ENCODE data around the gene KRTAP5-5. TPM values are rescaled to one million over a fixed set of nuclear protein-coding genes. Genes with fewer than 3 reads are reported as not detected.
A peak's percentile ranks its signal among the peaks of the same experiment; 100 is the strongest.

The KRTAP5-5 gene
- total and polyA plus RNA-seq, 2 donors from 2014 or later: not detected

DNA sequence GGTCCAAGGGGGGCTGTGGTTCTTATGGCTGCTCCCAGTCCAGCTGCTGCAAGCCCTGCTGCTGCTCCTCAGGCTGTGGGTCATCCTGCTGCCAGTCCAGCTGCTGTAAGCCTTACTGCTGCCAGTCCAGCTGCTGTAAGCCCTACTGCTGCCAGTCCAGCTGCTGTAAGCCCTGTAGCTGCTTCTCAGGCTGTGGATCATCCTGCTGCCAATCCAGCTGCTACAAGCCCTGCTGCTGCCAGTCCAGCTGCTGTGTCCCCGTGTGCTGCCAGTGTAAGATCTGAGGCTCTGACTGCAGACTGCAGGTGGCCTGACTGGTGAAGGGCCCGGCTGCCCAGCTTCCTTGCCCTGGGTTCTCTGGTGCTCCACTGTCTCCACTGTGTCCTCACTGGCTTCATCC is 696 bp downstream of the KRTAP5-5 start:
- FAIRE-seq: no peak
- H3K36me3 ChIP-seq (ENCODE audit: control insufficient read depth in 2 of 3, insufficient read depth in 3 of 3, low read length in 3 of 3): no peaks in the 10 kb centered on the region
- no peak overlapping the region for H3K4me3 ChIP-seq (ENCODE audit: low read length in 3 of 3)
- no peaks in the 10 kb centered on the region for H3K4me1 ChIP-seq (ENCODE audit: control insufficient read depth in 2 of 3, insufficient read depth in 2 of 3, low read depth in 1 of 3, low read length in 3 of 3)
- TF ChIP-seq, protein P1, sequence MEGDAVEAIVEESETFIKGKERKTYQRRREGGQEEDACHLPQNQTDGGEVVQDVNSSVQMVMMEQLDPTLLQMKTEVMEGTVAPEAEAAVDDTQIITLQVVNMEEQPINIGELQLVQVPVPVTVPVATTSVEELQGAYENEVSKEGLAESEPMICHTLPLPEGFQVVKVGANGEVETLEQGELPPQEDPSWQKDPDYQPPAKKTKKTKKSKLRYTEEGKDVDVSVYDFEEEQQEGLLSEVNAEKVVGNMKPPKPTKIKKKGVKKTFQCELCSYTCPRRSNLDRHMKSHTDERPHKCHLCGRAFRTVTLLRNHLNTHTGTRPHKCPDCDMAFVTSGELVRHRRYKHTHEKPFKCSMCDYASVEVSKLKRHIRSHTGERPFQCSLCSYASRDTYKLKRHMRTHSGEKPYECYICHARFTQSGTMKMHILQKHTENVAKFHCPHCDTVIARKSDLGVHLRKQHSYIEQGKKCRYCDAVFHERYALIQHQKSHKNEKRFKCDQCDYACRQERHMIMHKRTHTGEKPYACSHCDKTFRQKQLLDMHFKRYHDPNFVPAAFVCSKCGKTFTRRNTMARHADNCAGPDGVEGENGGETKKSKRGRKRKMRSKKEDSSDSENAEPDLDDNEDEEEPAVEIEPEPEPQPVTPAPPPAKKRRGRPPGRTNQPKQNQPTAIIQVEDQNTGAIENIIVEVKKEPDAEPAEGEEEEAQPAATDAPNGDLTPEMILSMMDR (IDR thresholded peaks at IDR 0.05; ENCODE audit: borderline replicate concordance, extremely low read depth, insufficient read depth): no peak
- H3K9me3 ChIP-seq (ENCODE audit: control insufficient read depth in 2 of 3, insufficient read depth in 1 of 3, low read length in 3 of 3): no peaks in the 10 kb centered on the region
- H3K9ac ChIP-seq (ENCODE audit: low read length in 3 of 3): no peak overlapping the region
- no peaks in the 10 kb centered on the region for H3K27me3 ChIP-seq (ENCODE audit: control insufficient read depth, insufficient read depth, low read length)
- intact Hi-C loops (cut with DNase I): no loop called here
- DNase-seq: peak in 1 of 5 donors; percentile 6
- no peak overlapping the region for H3K27ac ChIP-seq (ENCODE audit: low read depth in 2 of 2, low read length in 2 of 2)

DNA sequence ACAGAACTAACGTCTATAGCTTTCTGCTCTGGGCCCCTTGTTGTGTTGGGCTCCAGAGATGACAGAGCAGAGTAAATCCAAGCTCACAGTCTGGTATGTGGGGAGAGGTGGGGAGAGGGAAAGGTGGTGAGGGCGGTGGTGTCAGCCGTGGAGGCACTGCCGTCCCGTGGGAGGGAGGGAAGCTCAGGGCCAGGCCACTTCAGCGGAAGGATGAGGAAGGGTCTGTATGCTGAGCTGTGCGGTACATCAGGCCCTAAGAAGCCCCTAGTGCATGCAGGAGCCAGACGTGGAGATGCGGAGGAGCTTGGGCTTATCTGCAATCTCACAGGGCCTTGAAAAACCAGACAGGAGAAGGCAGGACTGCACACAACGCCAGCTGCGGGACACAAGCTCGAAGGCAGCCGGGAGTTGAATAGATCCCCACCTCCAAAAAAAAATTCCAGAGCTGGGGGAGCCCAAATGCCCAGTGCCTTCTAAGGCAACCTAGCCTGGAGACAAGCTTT is 1.5 kb downstream of the KRTAP5-5 start:
- Histone ChIP-seq H3K27ac (ENCODE audit: low read depth in 2 of 2, low read length in 2 of 2) (no peak overlapping the region), H3K9me3 (ENCODE audit: control insufficient read depth in 2 of 3, insufficient read depth in 1 of 3, low read length in 3 of 3) (no peaks in the 10 kb centered on the region), H3K36me3 (ENCODE audit: control insufficient read depth in 2 of 3, insufficient read depth in 3 of 3, low read length in 3 of 3) (no peaks in the 10 kb centered on the region), H3K4me3 (ENCODE audit: low read length in 3 of 3) (no peak overlapping the region), H3K9ac (ENCODE audit: low read length in 3 of 3) (no peak overlapping the region), H3K4me1 (ENCODE audit: control insufficient read depth in 2 of 3, insufficient read depth in 2 of 3, low read depth in 1 of 3, low read length in 3 of 3) (no peaks in the 10 kb centered on the region), H3K27me3 (ENCODE audit: control insufficient read depth, insufficient read depth, low read length) (no peaks in the 10 kb centered on the region)
- FAIRE-seq (no peak), DNase-seq (peak in 1 of 5 donors; percentile 40)
- TF ChIP-seq, protein P1 (IDR thresholded peaks at IDR 0.05; ENCODE audit: borderline replicate concordance, extremely low read depth, insufficient read depth): no peak
- intact Hi-C loops (cut with DNase I): no loop called here

DNA sequence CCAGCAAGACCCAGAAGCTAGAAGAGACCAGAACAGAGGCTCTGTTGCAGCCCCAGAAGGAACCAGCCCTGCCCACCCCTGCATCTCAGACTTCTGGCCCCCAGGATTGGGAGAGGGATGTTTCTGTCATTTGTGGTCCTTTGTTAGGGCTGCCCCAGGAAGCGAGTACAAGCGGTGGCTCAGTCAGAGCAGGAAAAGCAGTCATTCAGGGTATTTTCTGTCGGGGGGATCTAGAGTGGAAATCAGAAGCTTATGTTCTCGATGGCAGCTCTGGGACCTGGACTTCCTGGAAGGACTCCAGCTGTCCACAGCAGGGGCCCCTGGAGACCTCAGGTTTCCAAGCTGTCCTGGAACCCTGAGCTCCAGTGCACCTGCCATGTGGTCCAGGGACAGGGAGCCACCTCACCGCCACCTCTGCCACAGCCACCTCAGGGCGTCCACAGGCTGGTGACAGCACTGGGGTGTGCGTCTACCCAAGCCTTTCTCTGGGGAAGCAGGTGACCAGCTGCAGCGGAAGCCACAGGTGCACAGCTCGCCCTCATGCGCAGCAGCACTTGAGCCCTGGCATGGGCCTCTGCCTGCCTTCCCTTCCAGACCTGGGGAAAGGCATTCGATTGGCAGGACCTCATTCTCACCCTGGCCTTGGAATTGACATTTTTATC is 2.6 kb downstream of the KRTAP5-5 start:
- no peaks in the 10 kb centered on the region for H3K36me3 ChIP-seq (ENCODE audit: control insufficient read depth in 2 of 3, insufficient read depth in 3 of 3, low read length in 3 of 3)

More for the DNA sequence above, 2.6 kb downstream of the KRTAP5-5 start:
- H3K27ac ChIP-seq (ENCODE audit: low read depth in 2 of 2, low read length in 2 of 2): no peak overlapping the region
- TF ChIP-seq, protein P1 (IDR thresholded peaks at IDR 0.05; ENCODE audit: borderline replicate concordance, extremely low read depth, insufficient read depth): no peak
- no peaks in the 10 kb centered on the region for H3K27me3 ChIP-seq (ENCODE audit: control insufficient read depth, insufficient read depth, low read length)
- no peak overlapping the region for H3K4me3 ChIP-seq (ENCODE audit: low read length in 3 of 3)
- FAIRE-seq: no peak
- intact Hi-C loops (cut with DNase I): no loop called here
- H3K9me3 ChIP-seq (ENCODE audit: control insufficient read depth in 2 of 3, insufficient read depth in 1 of 3, low read length in 3 of 3): no peaks in the 10 kb centered on the region
- peak in 1 of 5 donors; percentile 45 for DNase-seq
- H3K4me1 ChIP-seq (ENCODE audit: control insufficient read depth in 2 of 3, insufficient read depth in 2 of 3, low read depth in 1 of 3, low read length in 3 of 3): no peaks in the 10 kb centered on the region
- H3K9ac ChIP-seq (ENCODE audit: low read length in 3 of 3): no peak overlapping the region

Measured in kidney (tissue), 14 donors.